Activated CD8-positive, alpha-beta memory T cell treated with anti-CD3 and anti-CD28 coated beads, Interleukin-2, amount 50 U/mL, for 1 hour (primary cell): ENCODE results near the gene SLAMF9.

ENCODE experiments used
- DNase-seq: peaks from one replicate; pipeline ENCODE4 v3.0.0-alpha.2; 2020; ENCODE audit errors: extremely low read depth

SLAMF9 gene

GRCh38 chr1:159977364-159978106 is 23.5 kb upstream of the SLAMF9 start:
- DNase-seq, result no peak

DNA sequence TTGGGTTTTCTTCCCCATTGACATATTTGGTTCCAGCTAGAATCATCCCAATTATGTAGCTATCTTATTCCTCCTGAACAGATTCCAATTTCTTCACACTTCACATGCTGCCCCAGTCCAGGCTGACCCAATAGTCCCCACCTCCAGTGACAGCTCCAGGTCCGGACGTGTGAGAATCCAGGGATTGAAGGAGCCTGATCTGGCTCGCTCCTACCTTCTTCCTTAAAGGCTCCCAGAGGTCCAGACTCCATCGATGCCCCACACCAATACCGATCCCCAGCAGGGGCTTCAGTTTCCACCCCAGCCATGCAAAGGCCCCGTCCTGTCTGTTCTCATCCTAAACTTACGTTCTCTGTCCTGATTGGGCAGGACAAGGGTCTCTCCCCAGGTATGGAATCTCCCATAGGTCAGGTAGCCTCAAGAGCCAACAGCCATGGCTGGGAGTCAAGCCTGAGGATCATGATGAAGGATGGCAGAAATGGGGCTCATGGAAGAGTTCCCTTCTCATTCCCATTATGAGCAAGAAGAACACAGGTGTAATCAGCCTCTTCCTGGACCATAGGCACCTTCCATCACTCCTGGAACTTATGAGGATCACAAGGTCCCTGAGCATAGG is 20.4 kb upstream of the SLAMF9 start:
- DNase-seq, result no peak

- DNase-seq, result no peak
These were observed 19.4 kb upstream of the SLAMF9 start for GRCh38 chr1:159973350-159973940.

DNA sequence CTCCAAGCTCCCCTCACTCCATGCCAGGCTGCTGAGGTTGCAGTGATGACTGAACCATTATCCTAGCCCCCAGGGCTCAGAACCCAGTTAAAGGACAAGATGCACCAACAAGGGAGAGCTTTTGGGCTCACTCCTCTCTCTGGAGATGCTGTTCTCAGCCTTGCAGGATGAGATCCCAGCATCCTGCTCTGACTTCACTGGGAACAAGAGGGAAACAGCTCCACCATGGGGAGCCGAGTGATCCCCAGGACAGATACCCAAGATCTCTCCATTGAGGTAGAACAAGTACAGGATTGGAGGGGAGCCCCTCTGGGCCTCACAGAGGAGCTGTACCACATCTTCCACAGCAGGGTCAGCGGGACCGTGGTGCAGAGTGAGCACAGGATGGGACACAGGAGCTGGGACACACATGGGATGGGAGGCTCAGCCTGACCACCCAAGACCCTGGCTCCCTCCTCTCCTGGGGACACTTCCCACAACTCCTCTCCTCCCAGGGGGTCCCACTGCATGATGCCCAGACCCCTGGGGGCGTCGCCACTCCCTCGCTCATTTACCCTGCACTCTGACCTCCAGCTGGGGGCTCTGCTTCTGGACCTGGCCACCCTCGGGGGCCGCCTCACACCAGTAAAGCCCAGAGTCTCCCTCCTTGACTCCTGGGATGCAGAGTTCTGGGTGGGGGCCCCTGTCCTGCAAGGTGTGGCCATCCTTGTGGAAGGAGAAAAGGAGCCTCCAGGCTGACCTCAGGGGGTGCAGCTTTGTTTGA is 18.6 kb upstream of the SLAMF9 start:
- DNase-seq, result no peak

DNA sequence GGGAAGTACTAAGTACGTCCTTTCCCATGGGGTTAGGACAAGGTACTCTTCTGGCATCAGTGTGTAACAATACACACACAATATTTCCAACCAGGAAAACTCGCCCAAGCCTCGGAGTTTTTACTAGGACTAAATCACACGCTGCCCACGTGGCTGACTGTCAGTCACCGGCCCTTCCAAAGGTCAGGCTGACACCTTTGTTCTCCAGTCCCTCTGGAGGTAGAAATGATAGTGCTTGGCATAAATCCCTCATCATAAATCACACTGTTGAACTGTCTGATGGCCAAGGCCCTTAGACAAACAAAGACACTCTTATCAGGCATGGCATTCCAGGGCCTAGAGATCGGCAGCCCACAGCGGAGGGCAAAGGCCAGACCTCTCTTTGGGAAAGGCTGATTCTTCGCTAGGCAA is 16.9 kb upstream of the SLAMF9 start:
- DNase-seq, result no peak

- no peak for DNase-seq
These were observed 14.9 kb upstream of the SLAMF9 start for GRCh38 chr1:159968901-159969300.

DNA sequence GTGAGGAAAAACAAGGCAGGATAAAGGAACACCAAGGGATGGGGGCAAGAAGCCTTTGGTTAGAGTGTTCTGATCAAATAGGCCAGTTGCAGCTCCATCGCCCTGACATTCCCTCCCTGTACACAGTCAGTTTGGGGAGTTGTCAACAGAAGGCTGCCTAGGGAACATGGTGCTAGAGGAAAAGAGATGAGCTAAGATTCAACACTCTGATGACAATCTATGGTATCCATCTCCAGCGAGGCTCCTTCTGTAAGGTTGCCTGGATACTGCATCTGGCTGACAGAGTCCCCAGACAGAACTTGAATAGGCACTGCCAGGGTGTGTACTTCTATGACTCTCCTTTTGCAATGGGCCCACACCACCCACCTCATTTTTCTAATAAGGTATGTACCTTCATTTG is 11.2 kb upstream of the SLAMF9 start:
- no peak for DNase-seq

GRCh38 chr1:159964144-159964543 is 10.1 kb upstream of the SLAMF9 start:
- DNase-seq, result no peak

DNA sequence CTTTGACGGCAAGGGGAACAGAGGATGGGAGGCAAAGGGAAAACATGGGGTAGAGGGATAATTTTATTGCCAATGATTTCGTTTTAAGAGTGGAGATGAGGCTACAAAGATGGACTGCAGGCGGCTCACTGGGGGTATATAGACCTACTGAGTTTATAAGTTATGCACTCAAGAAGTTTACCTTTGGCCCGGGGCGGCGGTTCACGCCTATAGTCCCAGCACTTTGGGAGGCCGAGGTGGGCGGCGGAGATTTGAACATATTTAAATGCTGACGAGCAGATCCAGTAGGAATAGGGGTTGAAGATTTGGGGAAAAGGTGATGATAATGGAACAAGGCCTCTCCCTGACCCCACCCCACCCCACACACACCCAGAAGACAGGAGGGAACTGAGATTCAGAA is 8.1 kb upstream of the SLAMF9 start:
- DNase-seq, result no peak

GRCh38 chr1:159961636-159962035 is 7.6 kb upstream of the SLAMF9 start:
- no peak for DNase-seq

GRCh38 chr1:159960721-159961381 is 6.8 kb upstream of the SLAMF9 start:
- DNase-seq, result no peak

GRCh38 chr1:159959451-159959850 is 5.4 kb upstream of the SLAMF9 start:
- no peak for DNase-seq

DNA sequence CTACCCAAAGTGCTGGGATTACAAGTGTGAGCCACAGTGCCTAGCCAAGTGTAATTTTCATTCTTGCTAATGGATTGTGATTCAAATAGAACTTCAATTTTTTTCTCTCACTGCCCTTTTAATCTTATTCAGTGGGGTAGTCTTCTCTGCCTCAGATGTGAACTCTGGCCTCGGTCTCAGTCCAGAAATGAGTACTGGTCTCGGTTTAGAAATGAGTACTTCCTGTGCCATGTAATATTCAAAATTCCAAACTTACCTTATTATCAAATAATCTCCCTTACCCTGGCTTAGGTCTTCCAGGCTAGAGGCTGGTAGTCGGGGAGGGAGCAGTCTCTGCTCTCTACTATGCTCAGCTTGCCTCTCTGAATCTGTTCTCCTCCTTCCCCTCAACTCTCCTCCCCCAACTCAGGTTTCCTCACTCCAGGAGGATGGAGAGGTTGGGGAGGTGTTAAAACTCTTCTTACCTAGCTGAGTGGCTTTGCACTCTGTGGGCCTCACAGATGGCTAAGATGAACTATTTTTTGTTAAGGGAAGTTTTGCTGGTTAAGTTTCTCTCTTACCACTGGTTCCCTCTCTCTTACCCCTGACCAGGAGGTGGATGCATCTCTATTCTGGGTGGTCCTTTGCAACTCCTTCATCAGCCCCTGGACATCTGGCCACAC is 4.8 kb upstream of the SLAMF9 start:
- no peak for DNase-seq

DNA sequence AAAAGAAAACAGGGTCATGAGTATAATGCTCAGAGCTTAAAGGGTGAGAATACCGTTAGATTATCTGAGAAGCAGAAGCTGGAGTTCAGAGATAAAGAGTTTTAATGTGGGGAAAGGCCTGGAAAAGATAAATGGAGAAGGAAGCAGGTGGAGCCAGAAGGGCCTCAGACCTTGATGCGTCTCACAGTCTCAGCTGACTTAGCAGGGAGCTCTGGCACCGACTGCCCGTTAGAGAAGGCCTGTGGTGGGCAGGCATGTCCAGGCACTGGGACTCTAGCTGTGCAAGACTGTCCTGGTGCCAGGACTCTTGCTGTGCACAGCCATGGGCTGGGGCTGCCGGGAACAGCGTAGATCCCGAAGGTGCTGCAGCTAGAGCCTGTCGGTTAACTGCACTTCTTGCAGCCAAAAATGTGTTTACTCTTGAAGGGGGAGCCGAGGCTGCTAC is 3.8 kb upstream of the SLAMF9 start:
- DNase-seq, result no peak

DNA sequence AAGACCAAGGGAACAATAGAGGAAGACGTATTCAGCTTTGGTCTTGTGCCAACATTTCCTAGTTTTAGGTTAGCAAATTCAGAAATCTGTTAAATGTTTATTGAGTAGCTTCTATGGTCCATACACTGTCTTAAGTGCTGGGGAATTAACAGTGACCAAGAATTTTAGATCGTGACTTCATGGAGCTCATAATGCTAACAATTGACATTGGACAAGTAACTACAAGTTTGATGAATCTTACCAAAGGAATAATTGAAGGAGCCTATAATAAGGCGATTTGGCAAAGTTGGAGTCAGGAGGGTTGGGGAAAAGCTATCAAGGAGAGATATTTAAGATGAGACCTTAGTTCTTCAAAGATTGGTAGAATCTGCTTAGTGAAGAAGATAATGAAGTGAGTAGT is 1.4 kb upstream of the SLAMF9 start:
- no peak for DNase-seq

- no peak for DNase-seq
These were observed 1.1 kb downstream of the SLAMF9 start for GRCh38 chr1:159952932-159953331.

GRCh38 chr1:159951551-159951950 is 2.5 kb downstream of the SLAMF9 start:
- DNase-seq, result no peak

DNA sequence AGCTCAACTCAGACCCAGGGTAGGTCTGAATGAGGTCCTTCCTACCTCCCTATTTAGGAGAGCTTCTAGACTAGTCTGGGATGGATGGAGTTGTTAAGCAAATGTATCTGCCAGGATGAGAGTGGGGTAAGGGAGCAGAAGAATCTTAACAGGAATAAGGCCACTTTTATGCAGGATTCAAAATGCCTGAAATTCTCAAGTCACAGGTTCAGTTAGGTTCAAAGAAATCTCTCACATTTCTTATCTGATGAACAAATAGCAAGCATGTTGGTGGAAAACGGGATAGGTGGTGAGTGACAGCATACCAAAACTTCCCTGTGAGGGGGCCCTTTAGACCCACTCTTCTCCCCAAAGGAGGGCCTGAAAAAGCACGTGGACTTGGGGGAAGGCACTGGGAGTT is 3.0 kb downstream of the SLAMF9 start:
- DNase-seq, result no peak

- DNase-seq, result no peak
These were observed 4.1 kb downstream of the SLAMF9 start for GRCh38 chr1:159949981-159950381.

DNA sequence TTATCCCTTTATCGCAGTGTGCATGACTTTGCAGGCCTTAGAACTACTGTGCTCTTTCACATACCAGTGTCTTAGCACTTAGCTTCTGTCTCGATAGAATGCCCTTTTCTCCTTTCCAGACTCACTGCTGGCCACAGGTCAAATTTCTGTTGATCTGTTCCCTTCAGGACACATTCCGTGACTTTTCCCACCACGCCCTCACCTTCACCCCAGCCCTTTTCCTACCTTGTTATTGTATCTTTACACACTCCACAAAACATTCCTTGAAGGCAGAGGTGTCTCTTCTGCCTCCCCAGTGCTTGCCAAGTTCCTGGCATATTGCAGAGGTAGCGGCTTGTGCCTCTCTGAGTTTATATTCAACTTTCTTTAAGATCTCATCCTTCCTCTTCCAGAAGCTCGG is 4.9 kb downstream of the SLAMF9 start:
- DNase-seq, result no peak

DNA sequence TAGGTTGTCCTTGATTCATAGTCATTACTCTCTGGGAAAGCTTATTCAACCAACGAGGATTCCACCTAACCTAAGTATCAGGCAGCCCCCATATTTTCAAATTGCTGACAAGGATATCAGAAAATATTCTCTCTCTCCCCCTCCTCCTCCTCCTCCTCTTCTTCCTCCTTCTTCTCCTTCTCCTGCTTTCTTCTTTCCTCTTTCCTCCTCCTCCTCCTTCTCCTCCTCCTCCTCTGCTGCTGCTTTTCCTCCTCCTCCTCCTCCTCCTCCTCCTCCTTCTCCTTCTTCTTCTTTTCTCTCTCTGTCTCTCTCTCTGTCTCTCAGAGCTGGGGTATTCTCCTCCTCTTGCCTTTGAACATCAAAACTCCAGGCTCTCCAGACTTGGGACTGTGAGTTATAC is 6.1 kb downstream of the SLAMF9 start:
- no peak for DNase-seq
